ENCODE data around the gene IZUMO3.

IZUMO3 gene

DNA sequence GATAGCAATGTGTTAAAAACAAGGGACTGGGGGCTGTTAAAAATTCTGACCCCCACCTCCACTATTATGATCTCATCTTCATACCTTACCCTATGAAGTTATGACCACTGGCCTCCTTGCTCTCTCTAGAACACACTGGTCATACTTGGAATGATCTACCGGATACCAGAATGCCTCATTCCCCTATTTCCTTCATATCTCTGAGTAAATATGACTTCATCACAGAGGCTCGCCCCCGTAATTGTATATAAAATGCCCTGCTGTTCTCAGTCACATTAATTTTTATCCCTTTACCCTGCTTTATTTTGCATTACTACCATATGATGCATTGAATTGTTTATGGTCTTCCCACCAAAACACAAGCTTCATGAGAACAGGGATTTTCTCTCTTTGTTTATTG is 29.2 kb downstream of the IZUMO3 start:
- TF ChIP-seq, protein P1, sequence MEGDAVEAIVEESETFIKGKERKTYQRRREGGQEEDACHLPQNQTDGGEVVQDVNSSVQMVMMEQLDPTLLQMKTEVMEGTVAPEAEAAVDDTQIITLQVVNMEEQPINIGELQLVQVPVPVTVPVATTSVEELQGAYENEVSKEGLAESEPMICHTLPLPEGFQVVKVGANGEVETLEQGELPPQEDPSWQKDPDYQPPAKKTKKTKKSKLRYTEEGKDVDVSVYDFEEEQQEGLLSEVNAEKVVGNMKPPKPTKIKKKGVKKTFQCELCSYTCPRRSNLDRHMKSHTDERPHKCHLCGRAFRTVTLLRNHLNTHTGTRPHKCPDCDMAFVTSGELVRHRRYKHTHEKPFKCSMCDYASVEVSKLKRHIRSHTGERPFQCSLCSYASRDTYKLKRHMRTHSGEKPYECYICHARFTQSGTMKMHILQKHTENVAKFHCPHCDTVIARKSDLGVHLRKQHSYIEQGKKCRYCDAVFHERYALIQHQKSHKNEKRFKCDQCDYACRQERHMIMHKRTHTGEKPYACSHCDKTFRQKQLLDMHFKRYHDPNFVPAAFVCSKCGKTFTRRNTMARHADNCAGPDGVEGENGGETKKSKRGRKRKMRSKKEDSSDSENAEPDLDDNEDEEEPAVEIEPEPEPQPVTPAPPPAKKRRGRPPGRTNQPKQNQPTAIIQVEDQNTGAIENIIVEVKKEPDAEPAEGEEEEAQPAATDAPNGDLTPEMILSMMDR (IDR thresholded peaks at IDR 0.05; ENCODE audit: extremely low read depth, insufficient read depth, missing control alignments), result no peak
- no peak for DNase-seq (ENCODE audit: low spot score)
- in situ Hi-C loops (cut with MboI; ENCODE audit: low pct_unique_long_range_greater_than_20kb, low sequenced_read_pairs, unreplicated experiment), result no loop called here

DNA sequence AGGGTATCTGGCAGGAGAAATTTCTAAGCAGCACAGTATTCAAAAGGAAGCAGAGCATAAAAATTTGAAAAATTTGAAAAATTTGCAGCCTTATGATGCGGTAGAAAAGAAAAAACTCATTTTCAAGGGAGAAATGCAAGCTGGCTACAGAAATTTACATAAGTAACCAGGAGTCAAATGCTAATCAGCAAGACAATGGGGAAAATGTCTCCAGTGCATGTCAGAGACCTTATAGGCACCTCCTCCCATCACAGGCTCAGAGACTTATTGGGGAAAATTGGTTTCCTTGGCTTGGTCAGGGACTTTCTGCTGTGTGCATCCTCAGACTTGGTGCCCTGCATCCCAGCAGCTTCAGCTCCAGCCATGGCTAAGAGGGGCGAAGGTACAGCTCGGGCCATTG is 35.8 kb downstream of the IZUMO3 start:
- TF ChIP-seq, protein P1 (IDR thresholded peaks at IDR 0.05; ENCODE audit: extremely low read depth, insufficient read depth, missing control alignments), result no peak
- no peak for DNase-seq (ENCODE audit: low spot score)
- in situ Hi-C loops (cut with MboI; ENCODE audit: low pct_unique_long_range_greater_than_20kb, low sequenced_read_pairs, unreplicated experiment), result no loop called here

DNA sequence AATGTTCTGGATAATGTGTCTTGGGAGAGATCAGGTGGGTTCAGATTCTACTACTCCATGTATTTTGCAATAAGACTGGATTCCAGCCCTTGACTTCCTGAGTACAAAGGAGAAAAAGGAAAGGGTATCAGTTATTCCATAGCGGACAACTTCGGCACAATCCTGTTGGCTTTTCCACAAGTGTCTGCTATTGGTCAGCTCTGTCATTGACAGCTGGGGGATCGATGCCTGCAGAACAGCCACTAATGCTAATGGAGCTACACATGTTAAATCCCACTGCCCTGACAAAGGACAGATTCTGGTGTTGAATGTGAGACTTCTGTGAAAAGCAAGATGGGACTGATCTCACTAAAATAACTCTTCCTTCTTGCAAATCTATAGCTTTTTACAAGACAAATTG is 41.2 kb downstream of the IZUMO3 start:
- in situ Hi-C loops (cut with MboI; ENCODE audit: low pct_unique_long_range_greater_than_20kb, low sequenced_read_pairs, unreplicated experiment), result no loop called here
- DNase-seq (ENCODE audit: low spot score), result no peak
- TF ChIP-seq, protein P1 (IDR thresholded peaks at IDR 0.05; ENCODE audit: extremely low read depth, insufficient read depth, missing control alignments), result no peak

DNA sequence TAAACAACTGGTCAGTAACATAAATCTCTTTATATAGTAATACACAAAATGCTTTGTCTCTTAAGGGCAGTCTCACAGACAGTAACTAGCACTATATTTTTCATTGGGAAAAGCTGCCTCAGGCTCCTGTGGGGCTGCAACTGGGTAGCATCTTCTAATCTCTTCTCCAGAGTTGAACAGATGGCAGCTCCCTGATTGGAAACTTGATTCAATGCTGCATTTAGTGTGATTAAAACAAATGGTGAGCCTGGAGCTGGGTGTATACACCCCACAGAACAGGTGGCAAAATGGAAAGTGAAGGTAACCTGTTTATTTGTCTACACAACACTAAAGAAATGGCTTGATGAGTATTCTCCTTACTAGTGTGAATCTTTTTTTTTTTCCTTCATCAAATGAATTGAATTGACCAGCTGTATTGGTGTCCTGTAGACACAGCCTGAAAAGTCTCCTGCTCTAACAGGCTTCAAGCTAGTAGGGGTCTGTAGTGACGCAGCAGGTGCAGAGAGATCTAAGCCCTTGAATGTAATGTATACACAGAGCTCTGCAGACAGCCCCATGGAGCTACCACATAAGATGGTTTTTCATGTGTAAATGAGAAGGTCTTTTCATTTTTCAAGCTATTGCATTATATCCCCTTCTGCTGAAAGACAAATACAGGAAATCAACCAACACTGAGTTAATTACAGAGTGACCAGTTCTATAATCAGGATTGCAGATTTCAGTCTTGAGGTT is 43.3 kb downstream of the IZUMO3 start:
- TF ChIP-seq, protein P1 (IDR thresholded peaks at IDR 0.05; ENCODE audit: extremely low read depth, insufficient read depth, missing control alignments), result no peak
- in situ Hi-C loops (cut with MboI; ENCODE audit: low pct_unique_long_range_greater_than_20kb, low sequenced_read_pairs, unreplicated experiment), result no loop called here
- no peak for DNase-seq (ENCODE audit: low spot score)

DNA sequence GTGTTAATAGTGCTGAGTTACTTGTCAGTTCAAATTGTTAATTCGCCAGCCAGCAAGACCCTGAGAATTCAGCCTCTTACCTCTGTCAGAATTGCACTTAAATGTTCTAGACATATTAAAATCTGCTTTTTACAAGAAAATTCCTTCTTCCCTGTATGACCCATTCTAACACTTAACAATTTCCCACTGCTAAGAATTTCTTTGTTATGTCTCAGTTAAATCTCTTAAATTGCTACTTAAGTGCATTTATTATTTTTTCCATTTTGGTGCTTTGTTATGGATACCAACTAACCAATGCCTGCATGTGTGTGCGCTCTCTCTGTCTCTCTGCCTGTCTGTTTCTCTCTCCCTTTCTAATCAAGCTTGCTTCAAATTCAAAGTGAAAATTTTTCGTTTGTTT is 44.9 kb downstream of the IZUMO3 start:
- no peak for DNase-seq (ENCODE audit: low spot score)
- TF ChIP-seq, protein P1 (IDR thresholded peaks at IDR 0.05; ENCODE audit: extremely low read depth, insufficient read depth, missing control alignments), result no peak
- in situ Hi-C loops (cut with MboI; ENCODE audit: low pct_unique_long_range_greater_than_20kb, low sequenced_read_pairs, unreplicated experiment), result no loop called here

DNA sequence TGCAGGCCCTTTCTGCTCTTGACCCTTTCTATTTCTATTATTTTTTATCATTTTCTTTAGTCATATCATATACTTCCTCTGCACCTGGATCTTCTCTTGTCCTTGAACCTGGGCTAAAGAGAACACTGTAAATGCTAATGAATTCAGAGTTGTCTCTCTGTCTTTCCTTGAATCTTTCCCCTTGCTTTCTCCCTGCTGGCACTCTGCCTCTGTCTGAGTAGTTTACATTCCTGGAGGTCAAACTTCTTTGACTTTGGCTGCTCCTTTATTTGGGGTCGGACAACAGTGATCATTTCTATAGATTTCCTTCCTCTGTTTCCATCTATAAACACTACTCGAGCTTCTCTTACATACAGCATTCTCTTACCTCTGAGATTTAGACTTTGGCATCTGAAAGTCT is 47.1 kb downstream of the IZUMO3 start:
- in situ Hi-C loops (cut with MboI; ENCODE audit: low pct_unique_long_range_greater_than_20kb, low sequenced_read_pairs, unreplicated experiment), result no loop called here
- no peak for DNase-seq (ENCODE audit: low spot score)
- TF ChIP-seq, protein P1 (IDR thresholded peaks at IDR 0.05; ENCODE audit: extremely low read depth, insufficient read depth, missing control alignments), result no peak
